Hypothalamus (tissue), 51 donors: ENCODE data around the gene ITGB6.

Source experiments
- DNase-seq, 51 donors: peaks; one replicate each; lab custom pipeline; 2025; lab: John Stamatoyannopoulos, UW

ITGB6 gene

DNA sequence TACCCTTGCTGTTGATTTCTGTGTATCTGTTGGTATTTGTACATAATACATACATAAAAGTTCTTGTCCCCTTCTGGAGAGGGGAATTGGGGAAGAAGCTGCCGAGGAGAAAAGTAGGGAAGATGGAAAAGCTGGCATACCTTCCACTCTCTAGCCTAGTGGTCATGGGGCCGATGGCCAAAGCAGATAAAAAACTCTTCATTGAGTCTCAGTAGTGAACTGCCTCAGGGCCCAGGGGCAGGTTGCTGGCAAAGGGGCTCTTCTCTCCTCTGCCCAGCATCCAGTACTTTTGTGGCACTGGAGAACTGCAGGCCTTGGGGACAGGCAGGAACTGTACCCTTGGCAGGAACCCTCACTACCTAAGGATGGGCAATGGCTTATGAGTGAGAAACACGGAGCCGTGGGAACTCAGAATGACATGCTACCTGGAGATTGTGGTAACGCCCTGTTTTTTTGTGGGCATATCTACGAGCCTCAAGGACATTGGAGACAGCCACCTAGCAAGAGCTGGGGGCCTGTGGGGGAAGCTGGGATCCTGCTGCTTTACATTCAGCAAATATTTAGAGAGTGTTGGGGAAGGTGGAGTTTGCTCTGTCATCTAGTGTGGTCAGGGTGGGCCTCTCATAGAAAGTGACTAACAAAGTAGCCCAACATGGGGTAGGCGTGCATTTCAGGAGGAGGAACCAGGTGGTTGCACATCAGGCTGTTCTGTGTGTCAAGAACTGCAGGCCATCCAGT, 22.6 kb upstream of the ITGB6 start:
- no peak for DNase-seq

- peak in 1 of 51 donors; percentile 4 for DNase-seq
These were observed 21.6 kb upstream of the ITGB6 start for GRCh38 chr2:160221391-160222276.

GRCh38 chr2:160220545-160221009, 20.5 kb upstream of the ITGB6 start:
- no peak for DNase-seq

DNA sequence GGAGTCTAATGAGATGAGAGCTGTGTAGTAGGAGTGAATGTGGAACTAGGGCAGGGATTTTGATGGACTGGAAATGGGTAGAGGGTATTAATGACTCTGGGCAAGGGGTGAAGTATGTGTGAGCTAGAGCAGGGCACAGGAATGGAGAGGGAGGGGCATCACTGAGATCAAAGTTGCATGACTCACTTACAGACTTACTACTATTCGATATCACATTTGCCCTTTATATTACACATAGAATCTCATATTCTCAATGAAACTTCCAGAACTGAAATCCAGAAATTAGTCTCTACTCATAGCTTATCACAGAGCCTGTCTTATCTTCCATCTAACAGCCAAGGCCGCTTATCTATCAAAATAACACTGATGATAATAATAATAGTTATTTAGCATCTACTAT, 20.0 kb upstream of the ITGB6 start:
- no peak for DNase-seq

- DNase-seq, result no peak
These were observed 14.7 kb upstream of the ITGB6 start for GRCh38 chr2:160214461-160215445.

DNA sequence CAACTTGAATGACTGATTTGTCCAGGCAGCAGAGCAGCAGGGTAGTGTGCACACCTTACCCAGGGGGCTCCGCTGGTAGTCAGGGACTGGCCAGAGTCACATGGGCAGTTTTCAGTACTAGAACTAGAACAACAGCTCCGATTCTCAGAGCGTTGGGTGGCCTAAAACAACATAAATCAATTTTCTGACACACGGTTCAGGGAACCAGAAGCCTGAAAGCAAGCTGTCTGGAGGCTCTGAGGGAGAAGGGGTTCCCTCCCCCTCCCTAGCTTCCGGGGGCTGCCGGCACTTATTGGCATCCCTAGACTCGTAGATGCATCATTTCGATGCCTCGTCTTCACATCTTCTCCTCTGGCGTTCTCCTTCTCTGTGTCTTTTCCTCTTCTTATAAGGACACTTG, 13.4 kb upstream of the ITGB6 start:
- no peak for DNase-seq

DNA sequence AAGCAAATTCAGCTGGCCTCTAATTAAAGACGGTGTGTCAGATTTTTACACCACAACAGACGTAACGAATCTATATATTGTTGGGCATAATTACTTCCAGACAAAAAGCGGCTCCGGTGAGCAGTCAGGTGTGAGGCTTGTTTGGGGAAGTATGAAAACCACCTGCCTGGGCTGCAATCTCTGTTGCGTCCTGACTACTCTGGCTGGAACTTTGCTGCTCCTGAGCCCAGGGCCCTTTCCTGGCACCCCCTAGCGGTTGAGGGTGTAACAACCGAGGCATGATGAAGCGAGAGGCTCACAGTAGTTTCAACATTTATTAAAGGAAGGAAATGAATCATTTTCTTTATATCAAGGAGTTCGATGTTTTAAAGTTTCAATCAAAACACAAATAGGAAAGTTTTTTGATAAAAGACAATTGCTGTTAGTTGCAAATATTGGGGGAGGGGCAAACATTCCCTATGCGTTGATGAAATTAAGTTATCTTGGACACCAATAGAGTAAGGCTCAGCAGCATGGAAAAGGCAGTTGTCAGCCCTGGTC, 10.6 kb upstream of the ITGB6 start:
- peak in 17 of 51 donors; percentile 3 to 56 (median 12) for DNase-seq

DNA sequence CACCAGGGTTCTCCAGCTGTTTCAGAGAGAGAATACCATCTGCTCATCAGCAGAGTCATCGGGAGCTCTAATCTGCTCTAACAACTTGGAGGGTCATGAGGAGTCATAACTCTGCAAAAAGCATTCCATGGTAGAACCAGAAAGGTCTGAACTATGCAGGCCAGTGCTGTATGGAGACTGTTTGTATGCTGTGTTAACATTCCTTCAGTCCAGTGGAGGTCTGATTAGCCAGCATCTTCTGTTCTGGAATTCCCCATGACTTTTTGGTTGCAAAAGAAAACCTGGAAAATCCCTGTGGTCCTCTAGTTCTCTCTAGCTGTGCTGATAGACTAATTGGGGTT, 9.4 kb upstream of the ITGB6 start:
- no peak for DNase-seq

- no peak for DNase-seq
These were observed 8.8 kb upstream of the ITGB6 start for GRCh38 chr2:160208655-160209515.

- peak in 11 of 51 donors; percentile 7 to 62 (median 23) for DNase-seq
These were observed 8.0 kb upstream of the ITGB6 start for GRCh38 chr2:160207804-160208654.

DNA sequence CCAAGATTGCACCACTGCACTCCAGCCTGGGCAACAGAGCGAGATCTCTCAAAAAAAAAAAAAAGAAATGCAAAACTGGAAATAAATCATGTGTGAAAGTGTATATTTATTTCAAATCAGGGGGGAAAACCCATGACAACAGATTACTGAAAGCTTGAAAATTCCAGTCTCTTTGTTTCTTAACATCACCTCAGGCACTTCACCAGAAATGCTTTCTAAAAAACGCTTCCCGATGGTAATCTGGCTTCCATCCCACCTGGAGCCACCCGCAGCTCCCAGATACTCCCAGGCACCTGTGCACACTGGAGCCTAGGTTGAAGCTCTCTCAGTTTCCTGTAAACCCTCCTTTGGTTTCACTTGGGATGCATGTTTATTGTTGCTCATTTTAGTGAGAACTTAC, 7.2 kb upstream of the ITGB6 start:
- no peak for DNase-seq

- DNase-seq, result no peak
These were observed 6.4 kb upstream of the ITGB6 start for GRCh38 chr2:160206436-160206835.

- no peak for DNase-seq
These were observed 5.4 kb upstream of the ITGB6 start for GRCh38 chr2:160205505-160205904.

DNA sequence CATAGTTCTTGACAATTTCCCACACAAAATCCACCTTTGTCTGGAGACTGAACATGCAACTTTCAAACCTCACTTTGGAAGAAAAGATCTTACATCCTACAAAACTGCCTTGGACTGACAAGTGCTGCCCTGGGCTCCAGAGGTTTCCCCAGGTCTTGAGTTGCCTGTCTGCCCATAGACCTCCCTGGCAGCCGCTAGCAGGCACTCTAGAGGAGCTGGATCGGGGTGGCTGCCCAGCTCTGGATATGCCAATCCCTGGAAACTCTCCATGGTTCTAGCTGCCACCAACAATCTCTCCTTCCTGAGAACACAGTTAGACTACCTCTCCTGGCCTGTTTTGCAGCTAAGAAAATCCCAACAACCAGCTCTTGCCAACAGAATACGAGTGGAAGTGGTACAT, 3.4 kb upstream of the ITGB6 start:
- DNase-seq, result no peak

- DNase-seq, result no peak
These were observed 2.9 kb upstream of the ITGB6 start for GRCh38 chr2:160203007-160203406.

- DNase-seq, result no peak
These were observed 1.9 kb upstream of the ITGB6 start for GRCh38 chr2:160201849-160202539.

GRCh38 chr2:160200921-160201320, 849 bp upstream of the ITGB6 start:
- no peak for DNase-seq

GRCh38 chr2:160199053-160199452, 1.0 kb downstream of the ITGB6 start:
- no peak for DNase-seq
